ENCODE data around the gene CATSPER3.
"Not testable (repeated sequence)": the region's sequence is repeated elsewhere in the genome, so short reads cannot be mapped to it uniquely, and the experiment has no call there.

CATSPER3 gene

DNA sequence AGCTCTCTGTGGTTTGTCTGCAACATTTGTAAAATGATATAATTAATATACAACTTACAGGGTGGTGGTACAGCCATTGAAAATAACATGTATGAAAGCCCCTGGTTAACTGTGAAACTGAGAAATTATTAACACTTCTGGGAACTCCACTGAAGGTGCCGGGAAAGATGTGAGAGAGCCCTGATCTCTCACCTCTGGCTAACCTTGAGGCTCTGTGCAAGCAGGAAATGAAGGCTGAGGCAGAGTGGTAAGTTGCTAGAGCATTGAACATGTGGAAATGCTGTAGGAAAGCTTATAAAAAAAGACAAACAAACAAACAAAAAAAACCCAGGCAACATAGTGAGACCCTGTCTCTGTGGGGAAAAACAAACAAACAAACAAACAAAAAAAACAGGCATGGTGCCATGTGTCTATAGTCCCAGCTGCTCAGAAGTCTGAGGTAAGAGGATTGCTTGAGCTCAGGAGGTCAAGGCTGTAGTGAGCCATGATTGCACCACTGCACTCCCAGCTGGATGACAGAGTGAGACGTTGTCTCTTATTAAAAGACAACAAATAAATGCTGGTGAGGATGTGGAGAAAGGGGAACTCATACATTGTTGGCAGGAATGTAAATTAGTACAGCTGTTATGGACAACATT lies 7.5 kb downstream of the CATSPER3 start:
- no peak for DNase-seq

DNA sequence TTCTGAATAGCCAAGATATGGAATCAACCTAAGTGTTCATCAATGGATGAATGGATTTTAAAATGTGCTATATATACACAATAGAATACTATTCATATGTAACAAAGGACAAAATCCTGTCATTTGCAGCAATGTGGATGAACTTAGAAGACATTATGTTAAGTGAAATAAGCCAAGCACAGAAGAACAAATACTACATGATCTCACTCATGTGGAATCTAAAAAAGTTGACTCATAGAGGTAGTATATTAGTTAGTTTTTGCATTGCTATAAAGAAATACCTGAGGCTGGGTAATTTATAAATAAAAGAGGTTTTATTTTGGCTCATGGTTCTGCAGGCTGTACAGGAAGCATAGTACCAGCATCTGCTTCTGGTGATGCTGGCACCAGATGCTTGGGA lies 8.1 kb downstream of the CATSPER3 start:
- no peak for DNase-seq

DNA sequence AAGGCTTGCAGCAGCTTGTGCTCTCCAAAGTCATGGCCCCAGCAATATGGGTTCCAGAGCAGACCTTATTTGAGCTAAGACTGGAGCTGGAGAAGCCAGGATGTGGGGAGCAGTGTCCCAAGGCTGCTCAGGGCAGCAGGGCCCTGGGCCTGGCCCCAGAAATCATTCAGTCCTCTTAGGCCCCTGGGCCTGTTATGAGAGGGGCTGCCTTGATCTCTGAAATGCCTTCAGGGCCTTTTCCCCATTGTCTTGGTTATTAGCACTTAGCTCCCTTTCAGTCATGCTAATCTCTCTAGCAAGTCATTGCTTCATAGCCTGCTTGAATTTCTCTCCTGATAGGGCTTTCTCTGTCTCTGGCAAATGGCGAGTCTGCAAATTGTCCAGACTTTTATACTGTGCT lies 9.1 kb downstream of the CATSPER3 start:
- DNase-seq, result no peak

DNA sequence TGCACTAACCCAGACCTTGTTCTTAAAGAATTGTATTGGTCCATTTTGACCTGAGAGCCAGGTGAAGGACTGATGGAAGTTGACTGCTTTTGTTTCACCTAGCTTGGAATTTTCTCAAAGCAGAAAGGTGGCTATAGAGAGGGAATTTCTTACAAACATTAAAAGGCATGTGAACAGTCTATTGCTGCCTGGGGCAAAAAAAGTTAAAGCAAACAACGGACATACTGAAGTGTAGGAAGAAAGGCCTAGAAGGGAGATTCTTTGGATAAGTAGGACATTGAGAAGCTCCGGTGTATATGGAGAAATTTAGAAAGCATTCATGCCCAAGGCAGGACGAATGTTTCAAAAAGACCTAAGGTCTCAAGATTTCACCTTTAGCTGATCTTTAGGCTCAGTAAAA lies 11.7 kb downstream of the CATSPER3 start:
- no peak for DNase-seq

DNA sequence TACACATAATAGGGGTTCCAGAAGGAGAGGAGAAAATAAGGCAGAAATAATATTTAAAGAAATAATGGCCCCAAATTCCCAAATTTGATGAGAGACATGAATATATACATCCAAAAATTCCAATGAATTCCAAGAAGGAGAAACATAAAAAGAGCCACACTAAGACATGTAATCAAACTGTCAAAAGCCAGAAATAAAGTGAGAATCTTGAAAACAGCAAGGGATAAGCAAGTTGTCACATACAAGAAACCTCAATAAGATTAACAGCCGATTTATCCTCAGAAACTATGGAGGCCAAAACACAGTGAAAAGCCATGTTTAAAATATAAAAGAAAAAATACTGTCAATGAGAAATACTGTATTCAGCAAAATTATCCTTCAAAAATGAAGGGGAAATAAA lies 14.5 kb downstream of the CATSPER3 start:
- DNase-seq, result no peak

GRCh38 chr5:134989266-134989830 lies 21.6 kb downstream of the CATSPER3 start:
- DNase-seq, result no peak

DNA sequence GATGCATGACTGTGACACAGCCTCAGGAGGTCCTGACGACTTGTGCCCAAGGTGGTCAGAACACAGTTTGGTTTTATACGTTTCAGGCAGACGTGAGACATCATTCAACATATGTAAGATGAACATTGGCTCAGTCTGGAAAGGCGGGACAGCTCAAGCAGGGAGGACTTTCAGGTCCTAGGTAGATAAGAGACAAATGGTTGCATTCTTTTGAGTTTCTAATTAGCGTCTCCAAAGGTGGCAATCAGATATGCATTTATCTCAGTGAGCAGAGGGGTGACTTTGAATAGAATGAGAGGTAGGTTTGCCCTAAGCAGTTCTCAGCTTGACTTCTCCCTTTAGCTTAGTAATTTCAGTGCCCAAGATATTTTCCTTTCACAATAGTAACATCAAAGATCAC lies 22.5 kb downstream of the CATSPER3 start:
- not testable (repeated sequence) for DNase-seq

GRCh38 chr5:134992148-134992547 lies 24.4 kb downstream of the CATSPER3 start:
- DNase-seq, result no peak

DNA sequence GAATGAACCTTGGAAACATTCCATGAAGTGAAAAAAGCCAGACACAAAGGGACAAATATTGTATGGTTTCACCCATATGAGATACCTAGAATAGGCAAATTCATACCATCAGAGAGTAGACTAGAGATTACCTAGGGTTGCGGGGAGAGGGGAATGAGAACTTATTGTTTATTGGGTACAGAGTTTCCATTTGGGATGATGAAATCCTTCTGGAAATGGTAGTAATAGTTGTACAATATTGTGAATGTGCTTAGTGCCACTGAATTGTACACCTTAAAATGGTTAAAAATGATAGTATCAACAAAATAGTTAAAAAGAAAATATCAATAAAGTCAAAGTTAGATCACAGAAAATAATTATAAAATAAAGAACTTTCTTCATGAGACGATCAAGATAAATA lies 25.5 kb downstream of the CATSPER3 start:
- DNase-seq, result no peak

- no peak for DNase-seq
Observed at GRCh38 chr5:134994560-134995156, 27.0 kb downstream of the CATSPER3 start.

- DNase-seq, result no peak
Observed at GRCh38 chr5:134995850-134996402, 28.2 kb downstream of the CATSPER3 start.

- DNase-seq, result no peak
Observed at GRCh38 chr5:134997015-134997414, 29.3 kb downstream of the CATSPER3 start.

DNA sequence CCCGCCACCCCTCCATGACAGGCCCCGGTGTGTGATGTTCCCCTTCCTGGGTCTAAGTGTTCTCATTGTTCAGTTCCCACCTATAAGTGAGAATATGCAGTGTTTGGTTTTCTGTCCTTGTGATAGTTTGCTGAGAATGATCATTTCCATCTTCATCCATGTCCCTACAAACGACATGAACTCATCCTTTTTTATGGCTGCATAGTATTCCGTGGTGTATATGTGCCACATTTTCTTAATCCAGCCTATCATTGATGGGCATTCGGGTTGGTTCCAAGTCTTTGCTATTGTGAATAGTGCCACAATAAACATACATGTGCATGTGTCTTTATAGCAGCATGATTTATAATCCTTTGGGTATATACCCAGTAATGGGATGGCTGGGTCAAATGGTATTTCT lies 30.4 kb downstream of the CATSPER3 start:
- DNase-seq, result not testable (repeated sequence)

GRCh38 chr5:135004376-135004775 lies 36.7 kb downstream of the CATSPER3 start:
- DNase-seq, result no peak

DNA sequence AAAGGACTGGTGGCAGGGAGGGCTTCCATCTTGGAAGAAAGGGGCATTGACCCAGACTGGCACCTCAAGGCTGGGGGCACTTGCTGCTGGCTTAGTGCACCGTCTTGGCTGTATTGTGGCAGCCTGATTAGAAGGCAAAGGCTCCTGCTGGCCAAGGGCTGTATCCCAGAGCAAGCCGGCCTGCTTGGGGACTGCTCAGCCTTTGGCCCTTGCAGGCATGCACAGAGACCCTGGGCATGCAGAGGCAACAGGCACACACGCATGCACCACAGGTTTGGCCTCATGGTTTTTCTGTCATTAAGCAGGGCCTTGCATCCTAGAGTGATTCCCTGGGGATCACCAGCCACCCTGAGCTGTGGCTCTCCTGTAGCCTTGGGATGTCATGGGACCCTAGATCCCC lies 37.4 kb downstream of the CATSPER3 start:
- no peak for DNase-seq

- no peak for DNase-seq
Observed at GRCh38 chr5:135007305-135007704, 39.6 kb downstream of the CATSPER3 start.

DNA sequence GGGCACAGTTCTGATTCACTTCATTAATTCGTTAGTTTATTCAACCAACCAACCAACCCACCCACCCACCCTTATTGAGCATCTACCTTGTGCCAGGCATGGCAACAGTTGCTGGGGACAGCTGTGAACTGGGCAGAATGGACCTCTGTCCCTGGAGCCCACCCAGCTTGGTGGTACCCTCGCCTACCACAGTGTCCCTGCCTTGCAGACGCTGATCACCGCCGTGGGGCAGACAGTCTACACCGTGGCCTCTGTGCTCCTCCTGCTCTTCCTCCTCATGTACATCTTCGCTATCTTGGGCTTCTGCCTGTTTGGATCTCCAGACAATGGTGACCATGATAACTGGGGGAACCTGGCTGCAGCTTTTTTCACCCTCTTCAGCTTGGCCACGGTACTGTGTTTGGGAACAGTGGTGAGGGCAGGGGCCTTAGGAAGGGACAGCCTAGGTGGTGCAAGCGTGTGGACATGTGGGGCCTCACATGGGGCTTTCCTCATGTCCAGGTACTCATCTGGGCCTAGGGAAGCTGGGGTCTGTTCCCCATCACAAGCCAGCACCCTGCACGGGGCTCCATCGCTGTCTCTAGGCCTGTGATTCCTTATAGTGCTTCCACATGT lies 40.1 kb downstream of the CATSPER3 start:
- DNase-seq, result no peak

- no peak for DNase-seq
Observed at GRCh38 chr5:135008556-135008955, 40.8 kb downstream of the CATSPER3 start.

GRCh38 chr5:135008981-135009735 lies 41.5 kb downstream of the CATSPER3 start:
- no peak for DNase-seq

DNA sequence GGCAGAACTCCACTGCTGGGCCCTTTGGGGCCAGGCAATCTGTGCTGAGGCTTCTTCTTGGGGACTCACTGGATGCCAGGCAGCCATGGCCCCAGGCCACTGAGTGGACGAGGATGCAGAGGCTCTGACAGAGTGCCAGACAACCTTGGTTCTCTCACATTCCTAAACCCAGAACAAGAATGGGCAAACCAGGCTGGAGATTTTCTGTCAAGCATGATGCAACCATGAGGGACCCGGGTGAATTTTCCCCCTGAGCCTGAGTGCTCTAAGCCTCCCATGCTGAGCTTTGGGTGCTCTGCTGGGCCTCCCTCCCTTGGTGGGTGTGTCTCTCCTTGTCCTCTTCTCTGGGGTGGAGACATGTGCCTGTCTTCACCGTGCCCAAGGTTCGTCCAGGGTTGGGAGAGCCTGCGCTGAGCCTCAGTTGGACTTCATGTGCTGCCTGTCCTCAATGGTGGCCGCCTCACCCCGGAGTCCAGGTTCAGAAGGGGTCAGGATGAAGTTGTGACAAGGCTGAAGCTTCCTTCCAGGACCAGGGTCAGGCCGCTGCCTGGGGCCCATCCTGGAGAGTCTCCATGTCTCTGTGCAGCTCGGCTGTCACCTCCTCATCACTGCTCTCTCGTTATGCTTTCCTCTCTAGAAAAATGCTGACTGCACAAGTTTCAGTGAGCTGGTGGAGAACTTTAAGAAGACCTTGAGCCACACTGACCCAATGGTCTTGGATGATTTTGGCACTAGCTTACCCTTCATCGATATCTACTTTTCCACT lies 42.2 kb downstream of the CATSPER3 start:
- no peak for DNase-seq

- DNase-seq, result no peak
Observed at GRCh38 chr5:135010502-135011354, 43.0 kb downstream of the CATSPER3 start.
